Daoy (cell line): ENCODE results near the gene UXS1. TPM values are rescaled to one million over a fixed set of nuclear protein-coding genes. Genes with fewer than 3 reads are reported as not detected.

Experiments used
- DNase-seq: peaks from one replicate; pipeline ENCODE4 v3.0.0-alpha.2; 2015; ENCODE audit warnings: low read depth
- total RNA-seq: library from RNA; depleted of rRNA; stranded (reverse); fragments of >200 nt; shearing (Covaris generic); gene quantifications from 2 replicates; pipeline ENCODE4 v1.2.3, GENCODE V29; 2014

Gene UXS1
- total RNA-seq, 1 experiment from 2014 or later = 31.0 TPM

DNA sequence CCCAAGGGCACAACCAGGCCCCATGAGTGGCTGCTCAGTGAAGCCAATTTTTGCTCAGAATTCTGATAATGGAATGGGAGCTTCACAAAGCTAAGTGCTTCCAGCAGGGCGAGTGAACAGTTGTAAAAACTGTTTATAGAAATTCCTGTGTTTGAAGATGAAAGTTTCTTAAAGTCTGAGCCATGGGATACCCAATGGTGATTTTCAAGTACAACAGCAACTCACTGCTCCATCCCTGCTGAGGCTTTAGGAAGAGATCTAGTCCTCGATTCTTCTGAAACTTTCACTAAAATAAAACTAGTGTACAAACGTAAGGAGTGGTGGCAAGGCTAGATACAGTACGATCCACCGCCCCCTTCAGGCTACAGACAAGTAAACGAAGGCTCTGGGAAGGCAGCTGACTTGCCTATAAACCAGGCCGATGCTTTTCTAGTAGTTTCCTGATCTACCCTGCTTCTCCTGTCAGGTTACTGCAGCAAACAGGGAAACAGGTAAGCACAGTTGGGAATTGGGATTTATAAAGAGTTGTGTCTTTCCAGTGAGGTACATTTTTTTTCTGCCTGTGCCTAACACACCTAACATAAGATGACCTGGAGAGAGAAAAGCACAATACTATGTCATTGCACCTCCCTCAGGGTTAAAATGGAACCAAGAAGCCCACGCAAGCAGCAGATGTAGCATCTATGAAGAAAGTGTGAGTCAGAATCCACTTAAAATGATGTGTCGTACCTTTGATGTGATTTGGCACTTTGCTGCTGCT, 108.7 kb downstream of the UXS1 start:
- DNase-seq = peak; percentile 44

DNA sequence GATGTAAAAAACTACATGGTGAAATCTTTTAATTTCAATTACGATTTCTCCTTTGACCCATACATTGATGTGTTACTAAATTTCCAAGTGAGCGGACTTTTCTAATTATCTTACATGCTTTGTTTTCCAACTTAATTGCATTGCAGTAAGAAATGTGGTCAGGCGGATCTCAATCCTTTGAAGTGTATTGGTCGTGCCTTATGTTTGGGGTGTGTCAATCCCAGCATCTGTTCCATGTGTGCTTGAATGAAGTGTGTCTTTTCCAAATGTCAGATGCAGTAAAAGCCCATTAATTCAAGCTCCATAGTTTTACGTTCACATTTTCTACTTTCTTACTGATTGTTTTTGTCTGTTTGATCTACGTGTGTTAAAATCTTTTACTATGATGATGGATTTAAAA, 113.1 kb downstream of the UXS1 start:
- DNase-seq = no peak

DNA sequence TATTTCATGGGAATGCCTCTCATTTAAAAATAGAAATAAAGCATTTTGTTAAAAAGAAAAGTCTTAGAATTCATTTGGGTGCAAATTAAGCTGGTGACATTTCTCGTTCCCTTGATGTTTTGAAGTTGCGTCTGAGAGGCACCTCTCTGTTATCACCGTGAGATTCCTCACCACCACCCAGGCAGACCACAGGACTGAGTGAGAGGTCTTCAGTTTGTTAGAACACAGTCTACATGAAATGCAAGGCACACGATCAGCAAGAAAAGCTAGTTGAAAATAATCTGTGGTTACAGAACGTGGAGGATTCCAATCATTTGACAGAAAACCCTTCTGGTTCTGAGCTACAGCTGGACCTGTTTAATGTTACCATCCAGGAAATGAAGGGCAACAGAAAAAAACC, 116.0 kb downstream of the UXS1 start:
- no peak for DNase-seq

DNA sequence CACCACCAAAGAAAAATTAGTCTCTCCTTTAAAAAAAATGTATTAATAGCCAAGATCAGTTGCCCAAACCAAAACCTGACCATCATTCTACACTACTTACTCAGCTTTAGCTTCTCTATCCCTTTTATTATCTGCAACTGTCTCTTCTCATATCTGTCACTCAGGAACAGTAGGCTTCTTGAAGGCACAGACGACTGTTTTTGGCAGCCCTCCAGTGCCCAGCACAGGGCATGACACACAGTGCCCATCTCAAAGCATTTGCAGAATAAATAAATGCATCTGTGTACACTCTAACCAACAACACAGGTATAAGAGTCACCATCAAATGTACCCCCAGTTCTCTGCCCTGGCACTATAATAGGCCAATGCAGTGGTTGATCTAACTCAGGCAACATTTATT, 117.2 kb downstream of the UXS1 start:
- no peak for DNase-seq

DNA sequence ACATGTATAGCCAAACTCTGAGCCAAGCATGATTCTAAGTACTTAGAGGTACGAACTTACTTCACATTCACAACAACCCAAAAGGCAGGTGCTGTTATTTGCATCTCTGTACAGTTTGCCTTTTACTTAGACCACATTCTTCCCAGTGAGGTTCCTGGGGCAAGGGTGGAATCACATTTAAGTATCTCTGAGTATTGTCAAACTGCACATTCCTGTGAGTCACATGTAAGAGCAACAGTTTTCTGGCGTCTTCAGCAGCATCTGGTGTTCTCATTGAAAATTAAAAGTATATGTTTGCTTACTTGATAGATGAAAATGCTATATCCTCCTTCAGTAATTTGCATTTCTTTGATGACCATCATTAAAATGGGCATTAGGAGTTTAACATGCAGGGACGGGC, 119.1 kb downstream of the UXS1 start:
- DNase-seq = no peak

DNA sequence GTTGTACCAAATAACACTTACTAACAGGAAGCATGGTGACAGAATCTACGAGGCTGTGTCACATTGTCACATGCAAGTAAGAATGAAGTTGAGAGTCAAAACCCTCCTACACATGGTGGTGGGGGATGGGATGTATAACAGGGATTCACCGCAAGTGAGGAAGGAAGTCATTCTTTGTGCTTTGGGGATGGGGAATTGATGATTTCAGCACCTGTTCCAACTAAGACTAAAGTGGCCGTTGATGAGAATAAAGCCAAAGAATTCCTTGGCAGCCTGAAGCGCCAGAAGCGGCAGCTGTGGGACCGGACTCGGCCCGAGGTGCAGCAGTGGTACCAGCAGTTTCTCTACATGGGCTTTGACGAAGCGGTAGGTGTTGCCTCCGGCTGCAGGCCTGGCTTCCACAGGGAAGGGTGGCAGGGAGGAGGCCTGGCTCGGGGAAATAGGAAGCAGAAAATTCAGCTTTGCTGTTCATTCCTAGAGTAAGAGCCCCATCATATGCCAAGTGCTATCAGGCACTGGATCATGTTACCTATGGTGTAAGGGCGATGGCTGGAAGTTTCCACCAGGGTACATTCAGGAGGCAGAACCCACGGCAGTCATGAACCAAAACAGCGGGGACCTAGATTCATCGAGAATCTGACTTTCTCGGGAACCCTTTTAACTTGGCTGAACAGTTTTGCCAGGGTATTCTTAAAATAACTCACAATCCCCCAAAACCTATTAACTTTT, 120.3 kb downstream of the UXS1 start:
- DNase-seq = no peak

DNA sequence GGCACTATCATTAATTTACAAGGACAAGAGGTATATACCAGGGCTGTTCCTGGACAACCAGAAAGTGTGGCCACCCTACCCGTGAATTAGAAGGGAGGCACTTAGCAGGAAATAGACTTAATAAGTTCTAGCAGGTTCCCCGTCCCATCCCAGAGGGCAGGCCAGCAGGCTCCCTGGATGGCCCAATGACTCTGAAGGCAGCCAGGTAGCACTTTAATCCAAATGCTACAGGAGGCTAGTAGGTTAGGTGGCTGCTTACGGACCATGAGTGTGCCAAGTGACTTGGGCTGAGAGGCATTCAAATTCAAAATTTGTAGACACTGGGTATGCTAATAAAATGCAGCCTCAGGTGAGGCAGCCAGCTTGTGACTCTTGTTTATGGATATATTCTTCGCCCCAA, 123.9 kb downstream of the UXS1 start:
- no peak for DNase-seq

DNA sequence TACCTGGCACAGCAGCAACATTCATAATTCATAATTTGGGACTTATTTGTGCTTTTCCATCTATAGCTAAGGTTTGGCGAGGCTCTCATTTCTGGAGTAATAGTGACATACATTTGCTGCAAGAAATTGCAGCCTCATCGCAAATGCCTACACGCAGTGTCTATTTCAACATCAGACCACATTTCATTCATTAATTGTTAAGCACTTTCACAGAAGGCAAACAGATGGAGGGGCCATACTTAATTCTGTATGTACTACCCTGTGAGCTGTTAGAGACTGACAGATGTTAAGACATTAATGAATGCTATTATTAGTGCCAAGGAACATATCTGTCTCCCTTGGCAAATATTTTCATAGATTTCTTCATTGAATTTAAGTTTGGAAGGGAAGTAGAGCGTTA, 125.7 kb downstream of the UXS1 start:
- no peak for DNase-seq

DNA sequence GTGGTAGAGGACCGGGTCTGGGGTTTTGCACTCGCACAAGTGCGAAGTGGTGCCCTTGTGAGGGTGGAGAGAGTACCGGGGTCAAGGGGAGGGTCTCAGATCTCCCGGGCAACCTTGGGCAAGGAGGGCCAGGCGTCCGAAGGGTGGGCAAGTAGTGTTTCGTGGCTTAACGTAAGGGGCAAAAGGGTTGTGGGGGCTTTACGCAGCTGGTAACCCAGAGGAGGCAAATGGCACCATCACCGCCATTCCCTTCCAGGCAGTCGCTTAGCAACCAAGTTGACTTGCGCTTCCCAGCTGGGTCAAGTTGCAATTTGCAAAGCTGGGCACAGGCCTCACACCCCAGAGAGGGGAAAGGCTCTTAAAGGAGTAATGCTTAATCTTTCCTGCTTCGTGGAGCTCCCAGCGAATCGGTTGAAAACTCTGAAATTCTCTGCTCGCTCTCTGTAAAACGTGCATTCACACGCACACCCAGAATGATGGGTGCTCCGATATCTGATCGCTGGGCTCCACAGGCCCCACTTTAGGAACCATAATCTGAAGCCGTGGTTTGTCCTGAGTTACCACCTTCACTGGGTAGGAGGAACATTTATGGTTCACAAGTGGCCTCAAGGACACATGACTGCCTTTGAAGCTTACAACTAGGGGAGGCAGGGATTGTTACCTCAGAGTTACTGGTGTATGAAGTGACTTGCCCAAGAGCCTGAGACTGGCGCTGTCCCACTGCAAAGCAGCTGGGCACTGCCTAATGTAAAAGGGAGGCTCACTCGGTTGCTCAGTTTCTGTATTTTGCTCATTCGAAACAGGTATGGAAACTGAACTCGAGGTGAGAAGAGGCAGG, 127.9 kb downstream of the UXS1 start:
- DNase-seq = no peak

DNA sequence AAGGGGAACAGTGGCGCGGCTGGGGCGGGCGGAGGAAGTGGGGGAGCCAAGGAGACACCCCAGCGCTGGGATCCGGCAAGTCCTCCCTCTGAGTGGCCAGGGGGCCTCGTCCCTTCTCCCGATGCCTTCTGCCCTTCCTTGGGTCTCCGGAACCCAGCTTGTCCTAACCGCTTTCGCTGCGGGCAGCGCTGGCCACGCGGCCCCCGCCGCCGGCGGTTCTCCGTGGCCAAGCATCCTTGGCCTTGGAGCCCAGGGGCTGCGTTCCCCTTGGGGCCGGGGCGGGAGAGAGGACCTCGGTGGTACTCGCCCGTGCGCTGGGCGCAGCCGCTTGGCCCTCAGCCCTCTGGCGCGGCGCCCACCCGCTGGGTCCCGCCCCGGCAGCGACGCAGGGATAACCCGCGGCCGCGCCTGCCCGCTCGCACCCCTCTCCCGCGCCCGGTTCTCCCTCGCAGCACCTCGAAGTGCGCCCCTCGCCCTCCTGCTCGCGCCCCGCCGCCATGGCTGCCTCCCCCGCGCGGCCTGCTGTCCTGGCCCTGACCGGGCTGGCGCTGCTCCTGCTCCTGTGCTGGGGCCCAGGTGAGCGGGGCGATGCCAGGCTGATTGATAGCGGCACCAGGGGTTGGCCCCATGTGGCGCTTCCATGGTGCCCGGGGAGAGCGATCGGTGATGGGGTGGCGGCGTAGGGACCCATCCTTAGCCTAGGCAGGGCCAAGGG, 128.7 kb downstream of the UXS1 start:
- no peak for DNase-seq

DNA sequence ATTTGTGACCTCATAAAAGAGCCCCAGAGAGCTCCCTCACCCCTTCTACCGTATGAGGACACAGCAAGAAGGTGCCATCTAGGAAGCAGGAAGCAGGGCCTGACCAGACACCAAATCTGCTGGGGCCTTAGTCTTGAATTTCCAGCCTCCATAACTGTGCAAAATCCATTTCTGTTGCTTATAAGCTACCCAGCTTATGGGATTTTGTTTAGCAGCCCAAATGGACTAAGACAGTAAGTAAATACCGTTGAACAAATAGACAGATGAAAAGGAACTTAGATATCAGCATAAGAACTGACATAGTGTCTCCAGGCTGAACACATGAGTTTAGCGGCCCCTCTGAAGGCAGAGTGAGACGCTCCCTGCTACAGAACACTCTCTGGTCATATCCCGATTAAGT, 130.9 kb downstream of the UXS1 start:
- DNase-seq = no peak

DNA sequence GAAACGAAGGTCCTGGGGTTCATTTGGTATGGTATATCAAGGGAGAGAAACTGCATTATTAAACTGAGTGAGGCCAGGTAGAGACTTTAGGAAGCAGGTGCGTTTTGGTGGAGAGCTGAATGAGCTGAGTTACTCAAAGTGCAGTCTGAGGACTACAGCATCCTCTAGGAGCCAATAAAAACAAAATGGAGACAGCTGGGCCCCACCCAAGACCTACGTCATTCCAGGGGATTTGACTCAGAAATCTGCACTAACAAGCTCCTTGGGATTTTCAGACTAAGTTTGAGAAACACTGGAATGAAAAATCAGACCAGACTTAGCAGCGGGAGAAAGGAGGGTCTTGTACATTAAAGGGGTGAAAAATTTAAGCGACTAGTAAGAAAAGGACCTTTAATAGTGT, 131.5 kb downstream of the UXS1 start:
- no peak for DNase-seq

DNA sequence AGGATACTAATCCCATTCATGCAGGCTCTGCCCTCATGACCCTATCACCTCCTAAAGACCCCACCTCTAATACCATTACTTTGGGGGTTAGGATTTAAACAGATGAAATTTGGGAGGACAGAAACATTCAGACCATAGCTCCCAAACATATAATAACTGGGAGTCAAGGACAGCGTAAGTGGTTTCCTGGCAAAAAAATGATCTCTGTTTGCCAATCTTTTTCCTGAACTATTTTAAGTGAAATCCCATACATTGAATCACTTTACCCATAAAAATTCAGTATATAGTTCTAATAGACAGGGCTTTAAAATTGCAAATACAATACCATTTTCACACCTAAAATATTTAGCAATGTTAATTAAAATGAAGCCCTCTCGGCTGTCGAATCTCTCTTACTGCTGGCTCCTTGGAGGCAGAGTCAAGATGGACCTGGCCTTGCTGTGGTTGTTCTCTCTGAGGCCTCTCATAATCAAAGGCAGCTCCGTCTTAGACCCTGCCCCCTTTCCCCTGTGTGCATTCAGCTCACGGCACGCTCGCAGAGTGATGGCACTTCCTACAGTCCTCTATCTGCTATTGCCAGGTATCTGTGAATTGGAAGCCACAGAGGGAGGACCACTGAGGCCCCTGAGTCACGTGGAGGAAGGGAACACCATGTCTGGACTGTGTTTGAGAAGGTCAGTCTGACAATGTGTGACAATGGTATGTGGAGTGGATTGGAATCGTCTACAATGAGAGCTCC, 132.3 kb downstream of the UXS1 start:
- DNase-seq = no peak

DNA sequence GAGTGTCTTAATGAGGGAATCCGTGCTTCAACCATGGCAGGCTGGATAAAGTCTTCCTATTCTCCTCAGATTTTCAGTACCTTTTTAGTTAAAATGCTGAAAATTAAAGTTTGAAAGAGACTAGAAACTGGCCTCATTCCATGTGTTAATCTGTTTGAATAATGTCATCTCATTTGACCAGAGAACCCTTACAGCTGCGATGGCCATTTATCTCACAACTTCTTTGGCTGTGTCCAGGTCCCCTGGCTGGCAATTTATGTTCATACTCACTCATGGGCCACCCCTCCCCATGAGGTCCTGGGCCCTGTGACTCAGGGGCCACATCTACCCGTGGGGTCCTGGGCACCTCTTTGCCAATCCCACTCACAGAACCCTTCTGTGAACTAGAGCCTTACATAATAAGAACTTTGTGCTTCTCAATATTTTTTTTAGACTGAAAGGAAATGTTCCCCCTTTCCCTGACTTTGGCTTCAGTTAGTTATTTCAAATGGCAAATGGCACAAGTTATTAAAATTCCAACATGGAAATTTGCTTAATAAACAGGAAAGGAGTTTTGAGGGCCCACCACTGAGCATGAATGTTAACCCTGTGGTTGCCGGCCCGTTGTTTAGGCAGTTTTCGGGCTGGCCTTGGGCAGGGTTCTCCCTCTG, 134.6 kb downstream of the UXS1 start:
- DNase-seq = no peak

DNA sequence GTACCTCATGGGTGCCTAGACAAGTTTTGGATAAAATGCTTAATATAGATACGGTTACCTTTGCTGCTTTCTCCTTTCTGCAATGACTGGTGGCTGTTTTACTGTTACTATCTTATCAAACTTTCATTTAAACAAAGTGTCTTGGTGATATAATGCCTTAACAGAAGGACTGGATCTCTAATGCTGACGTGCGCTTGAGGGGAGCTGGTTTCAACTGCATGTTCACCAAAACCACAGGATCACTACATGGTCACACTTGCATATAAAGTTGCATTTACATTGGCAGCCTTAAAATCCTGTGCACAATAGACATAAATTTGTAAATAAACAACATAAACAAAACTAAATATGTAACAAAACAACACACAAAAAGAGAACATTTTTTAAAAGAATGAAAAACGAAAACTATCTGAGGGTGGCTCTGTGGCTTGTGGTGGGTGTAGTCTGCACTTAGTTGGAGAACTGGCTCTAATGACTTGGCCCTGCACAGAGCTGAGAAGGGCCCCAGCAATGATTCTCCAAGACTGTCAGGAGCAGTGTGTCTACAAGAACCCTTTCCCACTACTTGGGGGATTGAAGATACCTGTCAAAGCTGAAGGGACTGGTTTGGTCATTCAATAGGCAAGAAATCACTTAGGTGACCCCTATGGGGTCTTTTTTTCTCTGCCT, 135.5 kb downstream of the UXS1 start:
- DNase-seq = no peak

DNA sequence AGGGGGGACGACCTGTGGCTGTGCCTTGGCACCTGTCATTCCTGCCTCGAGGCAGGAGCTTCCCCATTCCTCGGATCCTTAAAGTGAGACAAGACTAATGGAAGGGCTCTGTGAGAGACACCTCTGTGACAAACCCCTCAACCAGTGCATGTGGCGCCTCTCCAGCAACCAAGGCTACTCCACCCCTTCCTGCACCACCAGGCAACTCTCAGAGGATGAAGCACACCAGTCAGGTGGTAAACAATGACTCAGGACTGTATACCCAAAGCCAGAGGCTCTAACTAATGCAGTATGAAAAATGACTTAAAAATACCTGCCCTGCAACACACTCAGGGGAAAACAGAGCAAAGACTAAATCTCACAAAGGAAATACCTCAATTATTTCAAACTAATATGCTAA, 136.9 kb downstream of the UXS1 start:
- peak; percentile 54 for DNase-seq

DNA sequence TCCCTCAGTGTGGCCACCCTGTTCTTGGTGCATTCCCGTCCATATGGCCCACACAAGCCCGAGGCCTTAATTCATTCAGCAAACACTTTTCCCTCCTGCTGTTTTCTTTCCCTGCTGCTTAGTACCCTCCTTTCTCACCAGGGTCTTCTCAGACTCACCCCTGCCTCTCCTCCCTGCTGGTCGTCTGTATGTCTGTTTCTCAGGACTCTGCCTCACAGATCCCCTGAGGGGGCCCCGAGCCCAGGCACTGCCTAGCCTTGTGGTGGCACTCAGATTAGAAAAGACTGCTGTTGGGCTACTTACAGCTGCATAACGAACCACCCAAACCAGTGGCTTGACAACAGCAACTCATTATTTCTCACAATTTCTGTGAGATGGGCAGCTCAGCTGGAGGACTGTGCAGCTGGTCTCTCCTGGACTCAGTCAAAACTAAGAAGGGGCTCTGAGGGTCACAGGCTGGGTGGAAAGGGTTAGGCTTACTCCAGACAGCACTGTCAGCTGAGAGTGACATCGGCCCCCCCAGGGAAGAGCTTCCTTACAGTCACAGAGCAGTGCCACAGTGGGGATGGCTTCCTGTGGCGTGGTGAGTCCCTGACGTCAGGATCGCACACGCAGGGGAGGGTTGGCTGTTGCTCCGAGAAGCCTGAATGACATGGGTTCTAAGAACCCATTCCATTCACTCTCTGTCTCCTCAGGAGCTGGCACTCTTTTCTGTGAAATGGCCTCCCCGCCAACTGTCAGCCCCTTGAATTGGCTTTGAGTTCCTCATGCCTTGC, 139.0 kb downstream of the UXS1 start:
- no peak for DNase-seq

DNA sequence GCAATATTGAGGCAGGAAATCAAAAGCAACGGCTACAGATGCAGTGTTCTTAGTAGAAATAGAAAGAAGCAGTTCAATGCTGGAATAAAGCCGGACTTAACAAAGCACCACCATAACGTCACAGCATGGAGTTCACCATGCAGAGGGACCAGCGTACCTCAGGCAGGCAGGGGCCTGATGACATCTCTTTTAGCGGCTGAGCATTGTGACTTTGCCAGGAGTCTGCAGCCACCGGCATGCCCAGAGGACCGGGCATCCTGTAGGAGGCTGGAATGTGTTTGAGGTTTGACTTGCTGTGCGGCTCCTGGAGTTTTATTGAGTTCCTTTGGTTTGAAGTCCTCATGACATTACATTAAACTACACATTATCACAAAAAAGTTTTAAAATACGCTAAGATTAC, 139.8 kb downstream of the UXS1 start:
- DNase-seq = no peak

DNA sequence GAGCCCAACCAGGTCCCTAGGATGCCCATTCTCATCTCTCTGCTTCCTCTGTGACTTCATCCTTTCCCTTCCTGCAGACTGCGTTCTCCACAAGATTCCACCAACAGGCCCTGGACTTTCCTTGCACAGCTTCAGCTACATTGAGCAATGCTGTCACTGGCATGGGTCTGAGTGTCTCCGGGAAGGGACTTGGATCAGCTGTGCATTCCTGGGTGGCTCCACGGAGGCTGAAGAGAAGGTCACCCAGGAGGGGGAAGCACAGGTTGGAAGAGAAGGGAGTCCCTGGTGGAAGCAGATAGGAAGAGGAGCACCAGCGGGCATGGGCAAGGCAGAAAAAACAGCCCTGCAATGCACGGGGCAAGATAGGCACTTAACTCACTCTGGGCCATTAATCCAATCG, 140.5 kb downstream of the UXS1 start:
- DNase-seq = no peak
